GM12878 (cell line): ENCODE data around the gene NSMCE1.

ENCODE experiments used
- CHD1 ChIP-seq: IDR thresholded peaks from 2 replicates; pipeline ENCODE4 v1.6.1; 2012; ENCODE audit warnings: low read depth, low read length, improper control_type of control experiment
- CREB1 ChIP-seq: IDR thresholded peaks from 2 replicates; pipeline ENCODE4 v1.6.1; 2012; ENCODE audit warnings: low read depth, mild to moderate bottlenecking, inconsistent platforms
- CTCF ChIP-seq, 3 experiments: IDR thresholded peaks in 2 of 3; conservative IDR thresholded peaks in 1 of 3; 2 replicates each; pipeline ENCODE4 v1.5.1; 2011; ENCODE audit warnings: low read depth in 3 of 3, low read length in 3 of 3, mild to moderate bottlenecking in 3 of 3, control low read depth in 2 of 3, moderate library complexity in 2 of 3, inconsistent platforms in 1 of 3, mixed read lengths in 1 of 3; ENCODE audit not compliant: control insufficient read depth in 2 of 3, insufficient read depth in 1 of 3; ENCODE audit errors: extremely low read depth in 1 of 3
- DPF2 ChIP-seq: fragments of 450-650 bp; IDR thresholded peaks from 2 replicates; pipeline ENCODE4 v1.6.1; 2017; ENCODE audit warnings: mild to moderate bottlenecking
- EGR1 ChIP-seq, 2 experiments: IDR thresholded peaks; 1 replicate in 1 of 2; 2 replicates in 1 of 2; pipeline ENCODE4 v1.6.1; 2011 to 2012; ENCODE audit warnings: low read depth in 2 of 2, low read length in 2 of 2, borderline replicate concordance in 1 of 2, mild to moderate bottlenecking in 1 of 2, moderate library complexity in 1 of 2
- GATAD2B ChIP-seq: fragments of 450-650 bp; conservative IDR thresholded peaks from 2 replicates; pipeline ENCODE4 v1.6.1; 2017; ENCODE audit warnings: low read depth, mild to moderate bottlenecking, moderate library complexity
- HDAC6 ChIP-seq: fragments of 200-600 bp; sonication (generic); IDR thresholded peaks from one replicate; pipeline ENCODE4 v1.8.0; 2017; ENCODE audit warnings: antibody characterized with exemption; ENCODE audit not compliant: unreplicated experiment
- TCF7 ChIP-seq: IDR thresholded peaks from 2 replicates; pipeline ENCODE4 v1.6.1; 2014; ENCODE audit warnings: antibody characterized with exemption, borderline replicate concordance

DNA sequence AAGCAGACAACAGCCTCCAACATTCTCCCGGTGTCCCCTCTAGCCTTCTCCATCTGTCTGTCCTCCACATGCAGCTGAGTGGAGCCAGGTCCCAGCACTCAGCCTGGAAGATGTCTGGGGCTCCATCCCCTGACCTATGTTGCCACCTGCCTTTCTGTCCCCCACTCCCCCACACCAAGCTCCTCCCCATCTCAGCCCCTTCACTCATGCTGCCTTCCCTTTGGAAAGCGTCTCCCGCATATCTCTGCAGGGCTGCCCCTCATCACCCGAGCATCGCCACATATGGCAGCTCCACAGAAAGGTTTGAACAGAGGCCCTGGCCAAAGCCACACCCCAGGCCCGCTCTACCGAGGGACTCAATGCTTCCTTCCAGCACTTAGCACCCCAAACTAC lies 24.2 kb downstream of the NSMCE1 start:
- no peak for TF ChIP-seq DPF2
- no peak for TF ChIP-seq EGR1 (IDR thresholded peaks at IDR 0.05; ENCODE audit: borderline replicate concordance in 1 of 2, low read depth in 2 of 2, low read length in 2 of 2)
- TF ChIP-seq HDAC6: no peak
- no peak for TF ChIP-seq CTCF (IDR thresholded peaks at IDR 0.05 in 2 of 3, conservative IDR thresholded peaks at IDR 0.05 in 1 of 3; ENCODE audit: control insufficient read depth in 2 of 3, extremely low read depth in 1 of 3, insufficient read depth in 1 of 3, low read depth in 3 of 3, low read length in 3 of 3)
- TF ChIP-seq CHD1: no peak
- no peak for TF ChIP-seq CREB1
- TF ChIP-seq GATAD2B: no peak
- no peak for TF ChIP-seq TCF7
